Measurements from ENCODE around the gene CFAP210. TPM values are rescaled to one million over a fixed set of nuclear protein-coding genes. Genes with fewer than 3 reads are reported as not detected.

CFAP210 gene
- total RNA-seq, 1 experiment from 2014 or later, result not detected

DNA sequence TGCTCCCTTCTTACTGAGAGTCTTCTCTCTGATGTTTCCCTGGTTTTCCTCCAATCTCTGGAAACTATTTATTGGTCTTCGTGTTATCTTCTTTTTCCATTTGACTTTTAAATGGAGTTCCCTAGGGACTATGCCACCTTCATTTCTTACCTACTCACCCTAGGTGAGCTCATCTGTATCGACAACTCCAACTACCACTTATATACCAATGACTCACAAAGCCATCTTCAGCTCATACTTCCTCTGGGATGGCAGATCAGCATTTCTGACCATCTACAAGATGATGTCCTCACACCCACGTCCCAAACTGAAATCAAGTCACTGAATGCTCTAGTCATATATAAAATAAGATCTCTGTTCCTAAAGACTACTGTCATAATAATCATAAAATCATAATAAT lies 40.6 kb downstream of the CFAP210 start:
- ChIA-PET RAD21 (ENCODE audit: low non-redundant PET in 1 of 2, low total read pairs in 2 of 2, uncharacterized antibody in 2 of 2, unreplicated experiment in 2 of 2) (no interaction called here), POLR2A (no interaction called here), CTCF (no interaction called here)
- no peak overlapping the region for H3K4me3 ChIP-seq (replicated peaks in 1 of 2; ENCODE audit: low read depth in 1 of 2, low read length in 2 of 2)
- ATAC-seq (no peak), DNase-seq (ENCODE audit: low read depth, low spot score) (no peak)
- no peak overlapping the region for H3K9ac ChIP-seq (ENCODE audit: low read length)
- no peak overlapping the region for H3K4me2 ChIP-seq (ENCODE audit: low read length)
- intact Hi-C loops (cut with micrococcal nuclease), result no loop called here
- TF ChIP-seq CBX3 (IDR thresholded peaks at IDR 0.05; ENCODE audit: low read depth) (no peak), ZFX (IDR thresholded peaks at IDR 0.05) (no peak), EZH2 (IDR thresholded peaks at IDR 0.05) (no peak), POLR2AphosphoS5 (IDR thresholded peaks at IDR 0.05; ENCODE audit: low read depth, low read length) (no peak), JUND (IDR thresholded peaks at IDR 0.05) (no peak), ELF1 (IDR thresholded peaks at IDR 0.05; ENCODE audit: borderline replicate concordance, low read depth) (no peak), EGR1 (IDR thresholded peaks at IDR 0.05; ENCODE audit: low read depth) (no peak), FOSL1 (IDR thresholded peaks at IDR 0.05; ENCODE audit: low read depth) (no peak), ZNF274 (IDR thresholded peaks at IDR 0.05; ENCODE audit: low read depth, low read length) (no peak), YY1 (IDR thresholded peaks at IDR 0.05; ENCODE audit: extremely low read depth, insufficient replicate concordance, low read depth, low read length) (no peak), SIN3A (IDR thresholded peaks at IDR 0.05; ENCODE audit: low read depth) (no peak), TCF7L2 (IDR thresholded peaks at IDR 0.05; ENCODE audit: borderline replicate concordance, extremely low read depth, insufficient read depth, insufficient read length) (no peak), EZH2phosphoT487 (IDR thresholded peaks at IDR 0.05; ENCODE audit: borderline replicate concordance) (no peak), POLR2A (IDR thresholded peaks at IDR 0.05; ENCODE audit: borderline replicate concordance, extremely low read depth, insufficient read depth, insufficient read length) (no peak)
- TF ChIP-seq, protein P1, sequence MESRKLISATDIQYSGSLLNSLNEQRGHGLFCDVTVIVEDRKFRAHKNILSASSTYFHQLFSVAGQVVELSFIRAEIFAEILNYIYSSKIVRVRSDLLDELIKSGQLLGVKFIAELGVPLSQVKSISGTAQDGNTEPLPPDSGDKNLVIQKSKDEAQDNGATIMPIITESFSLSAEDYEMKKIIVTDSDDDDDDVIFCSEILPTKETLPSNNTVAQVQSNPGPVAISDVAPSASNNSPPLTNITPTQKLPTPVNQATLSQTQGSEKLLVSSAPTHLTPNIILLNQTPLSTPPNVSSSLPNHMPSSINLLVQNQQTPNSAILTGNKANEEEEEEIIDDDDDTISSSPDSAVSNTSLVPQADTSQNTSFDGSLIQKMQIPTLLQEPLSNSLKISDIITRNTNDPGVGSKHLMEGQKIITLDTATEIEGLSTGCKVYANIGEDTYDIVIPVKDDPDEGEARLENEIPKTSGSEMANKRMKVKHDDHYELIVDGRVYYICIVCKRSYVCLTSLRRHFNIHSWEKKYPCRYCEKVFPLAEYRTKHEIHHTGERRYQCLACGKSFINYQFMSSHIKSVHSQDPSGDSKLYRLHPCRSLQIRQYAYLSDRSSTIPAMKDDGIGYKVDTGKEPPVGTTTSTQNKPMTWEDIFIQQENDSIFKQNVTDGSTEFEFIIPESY (IDR thresholded peaks at IDR 0.05; ENCODE audit: extremely low read depth, insufficient replicate concordance, low read length), result no peak
- TF ChIP-seq, protein P2, sequence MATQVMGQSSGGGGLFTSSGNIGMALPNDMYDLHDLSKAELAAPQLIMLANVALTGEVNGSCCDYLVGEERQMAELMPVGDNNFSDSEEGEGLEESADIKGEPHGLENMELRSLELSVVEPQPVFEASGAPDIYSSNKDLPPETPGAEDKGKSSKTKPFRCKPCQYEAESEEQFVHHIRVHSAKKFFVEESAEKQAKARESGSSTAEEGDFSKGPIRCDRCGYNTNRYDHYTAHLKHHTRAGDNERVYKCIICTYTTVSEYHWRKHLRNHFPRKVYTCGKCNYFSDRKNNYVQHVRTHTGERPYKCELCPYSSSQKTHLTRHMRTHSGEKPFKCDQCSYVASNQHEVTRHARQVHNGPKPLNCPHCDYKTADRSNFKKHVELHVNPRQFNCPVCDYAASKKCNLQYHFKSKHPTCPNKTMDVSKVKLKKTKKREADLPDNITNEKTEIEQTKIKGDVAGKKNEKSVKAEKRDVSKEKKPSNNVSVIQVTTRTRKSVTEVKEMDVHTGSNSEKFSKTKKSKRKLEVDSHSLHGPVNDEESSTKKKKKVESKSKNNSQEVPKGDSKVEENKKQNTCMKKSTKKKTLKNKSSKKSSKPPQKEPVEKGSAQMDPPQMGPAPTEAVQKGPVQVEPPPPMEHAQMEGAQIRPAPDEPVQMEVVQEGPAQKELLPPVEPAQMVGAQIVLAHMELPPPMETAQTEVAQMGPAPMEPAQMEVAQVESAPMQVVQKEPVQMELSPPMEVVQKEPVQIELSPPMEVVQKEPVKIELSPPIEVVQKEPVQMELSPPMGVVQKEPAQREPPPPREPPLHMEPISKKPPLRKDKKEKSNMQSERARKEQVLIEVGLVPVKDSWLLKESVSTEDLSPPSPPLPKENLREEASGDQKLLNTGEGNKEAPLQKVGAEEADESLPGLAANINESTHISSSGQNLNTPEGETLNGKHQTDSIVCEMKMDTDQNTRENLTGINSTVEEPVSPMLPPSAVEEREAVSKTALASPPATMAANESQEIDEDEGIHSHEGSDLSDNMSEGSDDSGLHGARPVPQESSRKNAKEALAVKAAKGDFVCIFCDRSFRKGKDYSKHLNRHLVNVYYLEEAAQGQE (IDR thresholded peaks at IDR 0.05; ENCODE audit: low read depth), result no peak
- TF ChIP-seq, protein P3, sequence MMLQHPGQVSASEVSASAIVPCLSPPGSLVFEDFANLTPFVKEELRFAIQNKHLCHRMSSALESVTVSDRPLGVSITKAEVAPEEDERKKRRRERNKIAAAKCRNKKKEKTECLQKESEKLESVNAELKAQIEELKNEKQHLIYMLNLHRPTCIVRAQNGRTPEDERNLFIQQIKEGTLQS (IDR thresholded peaks at IDR 0.05), result no peak
- TF ChIP-seq, protein P4, sequence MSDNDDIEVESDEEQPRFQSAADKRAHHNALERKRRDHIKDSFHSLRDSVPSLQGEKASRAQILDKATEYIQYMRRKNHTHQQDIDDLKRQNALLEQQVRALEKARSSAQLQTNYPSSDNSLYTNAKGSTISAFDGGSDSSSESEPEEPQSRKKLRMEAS (IDR thresholded peaks at IDR 0.05), result no peak
- TF ChIP-seq, protein P5, sequence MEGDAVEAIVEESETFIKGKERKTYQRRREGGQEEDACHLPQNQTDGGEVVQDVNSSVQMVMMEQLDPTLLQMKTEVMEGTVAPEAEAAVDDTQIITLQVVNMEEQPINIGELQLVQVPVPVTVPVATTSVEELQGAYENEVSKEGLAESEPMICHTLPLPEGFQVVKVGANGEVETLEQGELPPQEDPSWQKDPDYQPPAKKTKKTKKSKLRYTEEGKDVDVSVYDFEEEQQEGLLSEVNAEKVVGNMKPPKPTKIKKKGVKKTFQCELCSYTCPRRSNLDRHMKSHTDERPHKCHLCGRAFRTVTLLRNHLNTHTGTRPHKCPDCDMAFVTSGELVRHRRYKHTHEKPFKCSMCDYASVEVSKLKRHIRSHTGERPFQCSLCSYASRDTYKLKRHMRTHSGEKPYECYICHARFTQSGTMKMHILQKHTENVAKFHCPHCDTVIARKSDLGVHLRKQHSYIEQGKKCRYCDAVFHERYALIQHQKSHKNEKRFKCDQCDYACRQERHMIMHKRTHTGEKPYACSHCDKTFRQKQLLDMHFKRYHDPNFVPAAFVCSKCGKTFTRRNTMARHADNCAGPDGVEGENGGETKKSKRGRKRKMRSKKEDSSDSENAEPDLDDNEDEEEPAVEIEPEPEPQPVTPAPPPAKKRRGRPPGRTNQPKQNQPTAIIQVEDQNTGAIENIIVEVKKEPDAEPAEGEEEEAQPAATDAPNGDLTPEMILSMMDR (IDR thresholded peaks at IDR 0.05 in 2 of 3, conservative IDR thresholded peaks at IDR 0.05 in 1 of 3; ENCODE audit: borderline replicate concordance in 1 of 3, insufficient read depth in 1 of 3, low read depth in 2 of 3, low read length in 2 of 3), result no peak
- H3K4me1 ChIP-seq (ENCODE audit: control insufficient read depth in 1 of 2, insufficient read depth in 2 of 2, low read length in 2 of 2), result peaks cover 0 to 7% of the 10 kb centered on the region in 2 experiments; a peak in 1 of 4 replicates
- H3K36me3 ChIP-seq (ENCODE audit: control insufficient read depth in 1 of 2, insufficient read depth in 2 of 2, low read length in 2 of 2), result no peaks in the 10 kb centered on the region
- no peaks in the 10 kb centered on the region for H3K27me3 ChIP-seq (ENCODE audit: insufficient read depth, low read length)
- no TSS peak for BruUV-seq (replicated peaks)
- peak overlapping the region; percentile 0 for H2AFZ ChIP-seq (ENCODE audit: low read depth, low read length, poor library complexity, severe bottlenecking)
- no peaks in the 10 kb centered on the region for H3K9me2 ChIP-seq (ENCODE audit: insufficient read depth)
- no peak overlapping the region for H3K27ac ChIP-seq (ENCODE audit: low read depth, low read length)
- H4K20me1 ChIP-seq (ENCODE audit: insufficient read depth), result no peaks in the 10 kb centered on the region
- no peaks in the 10 kb centered on the region for H3K79me2 ChIP-seq (ENCODE audit: insufficient read depth, low read length)
- H3K9me3 ChIP-seq (ENCODE audit: control insufficient read depth in 1 of 2, insufficient read depth in 1 of 2, low read depth in 1 of 2, low read length in 2 of 2), result no peaks in the 10 kb centered on the region

Measured in HCT116 (cell line).